HG02885 (cell line): ENCODE data around the gene VWCE.
"Not testable (repeated sequence)": the region's sequence is repeated elsewhere in the genome, so short reads cannot be mapped to it uniquely, and the experiment has no call there.

Experiments
- ATAC-seq: cut with Tn5 transposase; IDR thresholded peaks from one replicate; pipeline ENCODE4 v1.9.1; 2021; ENCODE audit warnings: mild to moderate bottlenecking; ENCODE audit not compliant: unreplicated experiment, poor library complexity

Gene VWCE

DNA sequence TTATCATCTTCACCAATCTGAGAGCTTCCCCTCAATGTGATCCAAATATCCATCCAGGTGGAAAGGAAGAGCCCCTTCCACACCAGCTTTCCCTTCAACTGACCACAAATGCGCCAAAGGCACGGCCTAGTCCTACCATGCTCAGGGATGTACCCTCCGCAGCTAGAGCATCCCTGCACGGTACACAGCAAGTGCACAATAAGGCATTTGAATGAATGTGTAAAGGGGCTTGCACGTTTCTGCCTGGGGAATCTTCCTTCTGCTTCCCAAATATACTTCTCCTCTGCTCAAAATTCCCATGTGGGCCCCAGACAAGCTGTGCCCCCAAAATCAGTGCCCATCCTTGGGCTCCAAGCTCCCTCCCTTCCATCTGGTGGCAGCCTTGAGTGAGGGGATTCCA, 76.1 kb downstream of the VWCE start:
- not testable (repeated sequence) for ATAC-seq

DNA sequence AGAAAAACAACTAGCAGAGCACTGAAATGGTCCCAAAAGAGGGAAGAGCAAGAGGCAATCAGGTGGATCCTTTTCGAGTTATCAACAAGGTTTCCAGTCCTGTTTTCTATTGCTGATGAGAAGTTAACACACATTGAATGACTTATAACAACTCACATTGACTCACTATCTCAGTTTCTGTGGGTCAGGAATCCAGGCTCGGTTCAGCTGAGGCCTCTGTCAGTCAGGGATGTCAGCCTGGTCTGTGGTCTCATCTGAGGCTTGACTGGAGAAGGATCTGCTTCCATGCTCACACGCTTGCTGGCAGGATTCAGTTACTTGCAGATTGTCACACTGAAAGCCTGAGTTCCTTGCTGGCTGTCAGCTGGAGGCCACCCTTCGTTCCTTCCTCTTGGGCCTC, 76.8 kb downstream of the VWCE start:
- ATAC-seq: not testable (repeated sequence)

GRCh38 chr11:61213711-61214324, 81.3 kb downstream of the VWCE start:
- ATAC-seq: not testable (repeated sequence)

DNA sequence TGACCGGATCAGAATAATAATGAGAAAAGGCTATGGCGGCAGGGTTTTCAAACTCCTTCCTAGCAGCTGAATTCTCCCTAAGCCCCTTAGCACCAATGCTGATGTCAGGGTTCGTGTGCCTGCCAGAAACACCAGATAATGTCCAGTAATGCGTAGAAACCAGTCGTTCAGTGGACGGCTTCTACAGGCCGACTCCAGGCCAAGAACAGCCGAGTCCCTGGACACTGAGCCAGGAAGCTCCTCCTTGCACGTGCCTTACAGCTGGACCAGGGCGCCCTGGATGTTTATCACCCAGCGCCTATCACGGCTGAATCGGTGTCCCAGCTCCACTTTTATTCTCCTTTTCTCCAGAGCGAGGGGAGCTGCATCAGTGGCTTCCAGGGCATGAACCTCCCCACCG, 82.9 kb downstream of the VWCE start:
- not testable (repeated sequence) for ATAC-seq

DNA sequence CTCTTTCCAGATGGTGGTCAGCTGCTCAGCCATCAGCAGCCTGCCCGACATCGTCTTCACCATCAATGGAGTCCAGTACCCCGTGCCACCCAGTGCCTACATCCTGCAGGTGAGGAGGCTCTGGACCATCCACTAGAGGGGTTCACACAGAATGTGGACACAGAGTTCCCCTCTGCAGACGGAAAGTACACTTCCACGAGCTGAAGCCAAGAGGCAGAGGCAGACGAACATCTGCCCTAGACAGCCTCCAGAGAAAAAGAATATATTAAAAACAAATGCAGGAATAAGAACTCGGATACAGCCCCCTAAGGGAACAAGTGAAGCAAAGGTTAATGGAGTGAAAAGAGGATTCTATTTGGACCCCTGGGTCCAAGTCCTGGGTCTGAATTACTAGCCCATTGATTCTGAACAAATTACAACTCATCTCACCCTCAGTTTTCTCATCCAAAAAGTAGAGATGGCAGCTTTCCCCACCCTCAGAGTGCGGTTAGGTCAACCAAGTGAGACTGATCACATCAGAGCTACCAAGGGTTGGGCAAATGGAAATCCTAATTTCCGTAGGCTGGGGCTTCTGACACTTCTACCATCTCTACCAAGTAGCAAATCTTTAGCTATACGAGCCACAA, 83.7 kb downstream of the VWCE start:
- ATAC-seq: not testable (repeated sequence)

DNA sequence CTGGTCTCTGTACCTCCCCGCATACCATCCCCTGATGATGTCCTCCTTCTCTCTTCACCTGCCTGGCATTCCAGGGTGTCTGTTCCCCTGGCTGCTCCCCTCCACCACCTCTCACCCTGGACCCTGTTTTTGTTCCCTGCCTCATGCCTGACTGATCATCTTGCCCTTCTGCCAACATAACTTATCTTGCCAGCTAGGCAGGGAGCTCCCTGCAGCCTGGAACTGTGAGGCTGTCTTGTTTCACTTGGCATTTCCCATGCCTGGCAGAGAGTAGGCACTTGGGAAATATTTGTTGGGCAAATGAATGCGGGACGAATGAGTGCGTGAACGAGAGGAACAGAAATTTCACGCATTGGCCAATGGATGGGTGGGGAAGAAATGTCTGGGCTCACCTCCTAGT, 84.5 kb downstream of the VWCE start:
- not testable (repeated sequence) for ATAC-seq
